Ovary (tissue), 3 donors: ENCODE measurements around the gene PTPRG.

Source experiments
- CTCF ChIP-seq, 3 donors: fragments of 450-650 bp in 2 of 3; fragments of 200-600 bp in 1 of 3; IDR thresholded peaks; one replicate each; pipeline versions ENCODE4 v1.5.1 to v1.8.0; 2016 to 2022; ENCODE audit warnings: antibody characterized with exemption in 3 of 3, mild to moderate bottlenecking in 1 of 3
- EP300 ChIP-seq: sonication (generic); formaldehyde crosslinking; IDR thresholded peaks from one replicate; pipeline ENCODE4 v1.6.1; 2017; ENCODE audit warnings: antibody characterized with exemption
- POLR2A ChIP-seq: fragments of 450-650 bp; IDR thresholded peaks from one replicate; pipeline ENCODE4 v1.6.1; 2017; ENCODE audit warnings: antibody characterized with exemption, mild to moderate bottlenecking, moderate library complexity
- donor health status: DM: no; HTN: no; CAD: no.

- TF ChIP-seq CTCF (IDR thresholded peaks at IDR 0.05) (no peak), POLR2A (no peak), EP300 (no peak)
Measured at GRCh38 chr3:61828880-61829721, 267.7 kb downstream of the PTPRG start.
